MM.1S (cell line): ENCODE measurements around the gene PPP2CA.
A peak's percentile ranks its signal among the peaks of the same experiment; 100 is the strongest.

ENCODE experiments used
- DNase-seq: peaks from one replicate; pipeline ENCODE4 v3.0.0-alpha.2; 2015
- H2AFZ ChIP-seq: fragments of 300-600 bp; sonication (generic); 2 replicates; pipeline ENCODE4 v1.6.0; 2016; ENCODE audit warnings: antibody characterized with exemption, low read length
- H3F3A ChIP-seq: fragments of 300-600 bp; sonication (generic); 2 replicates; pipeline ENCODE4 v1.6.1; 2016; ENCODE audit warnings: mild to moderate bottlenecking, antibody characterized with exemption, low read length, moderate library complexity, mixed read lengths; ENCODE audit not compliant: insufficient read depth
- H3K27ac ChIP-seq: fragments of 300-600 bp; sonication (generic); 2 replicates; pipeline ENCODE4 v1.5.1; 2016; ENCODE audit warnings: mild to moderate bottlenecking, low read length
- H3K27me3 ChIP-seq: fragments of 300-600 bp; sonication (generic); replicated peaks from 2 replicates; pipeline ENCODE4 v1.6.0; 2016; ENCODE audit warnings: low read length; ENCODE audit not compliant: insufficient read depth
- H3K36me3 ChIP-seq: fragments of 300-600 bp; sonication (generic); replicated peaks from 2 replicates; pipeline ENCODE4 v1.6.1; 2016; ENCODE audit warnings: mild to moderate bottlenecking, low read length, mixed read lengths; ENCODE audit not compliant: insufficient read depth
- H3K4me1 ChIP-seq: fragments of 300-600 bp; sonication (generic); 2 replicates; pipeline ENCODE4 v1.6.1; 2016; ENCODE audit warnings: low read length, mixed read lengths
- H3K4me2 ChIP-seq: fragments of 300-600 bp; sonication (generic); 2 replicates; pipeline ENCODE4 v1.6.0; 2016; ENCODE audit warnings: low read depth, low read length
- H3K4me3 ChIP-seq: fragments of 300-600 bp; sonication (generic); 2 replicates; pipeline ENCODE4 v1.5.1; 2016; ENCODE audit warnings: low read length, mixed read lengths
- H3K79me2 ChIP-seq: fragments of 300-600 bp; sonication (generic); 2 replicates; pipeline ENCODE4 v1.6.1; 2016; ENCODE audit warnings: mixed run types, low read length, mixed read lengths
- H3K9ac ChIP-seq: fragments of 300-600 bp; sonication (generic); 2 replicates; pipeline ENCODE4 v1.6.1; 2016; ENCODE audit warnings: low read length, mixed read lengths
- H3K9me2 ChIP-seq: fragments of 300-600 bp; sonication (generic); replicated peaks from 2 replicates; pipeline ENCODE4 v1.6.1; 2016; ENCODE audit warnings: mild to moderate bottlenecking, low read length, mixed read lengths; ENCODE audit not compliant: insufficient read depth
- H3K9me3 ChIP-seq: fragments of 300-600 bp; sonication (generic); replicated peaks from 2 replicates; pipeline ENCODE4 v1.6.1; 2016; ENCODE audit warnings: mild to moderate bottlenecking, low read length, mixed read lengths; ENCODE audit not compliant: insufficient read depth
- H4K20me1 ChIP-seq: fragments of 300-600 bp; sonication (generic); 2 replicates; pipeline ENCODE4 v1.6.1; 2016; ENCODE audit warnings: mild to moderate bottlenecking, low read length, moderate library complexity, mixed read lengths; ENCODE audit not compliant: insufficient read depth
- EZH2 ChIP-seq: fragments of 300-600 bp; sonication (generic); optimal IDR thresholded peaks from 2 replicates; pipeline ENCODE3; 2017; ENCODE audit warnings: low read depth, mild to moderate bottlenecking, antibody characterized with exemption, low read length, mixed read lengths
- EZH2phosphoT487 ChIP-seq: fragments of 300-600 bp; sonication (generic); IDR thresholded peaks from 2 replicates; pipeline ENCODE4 v1.6.1; 2018; ENCODE audit warnings: antibody characterized with exemption, low read length
- TF ChIP-seq, protein P1 (sequence below): fragments of 300-600 bp; sonication (generic); IDR thresholded peaks from 2 replicates; pipeline ENCODE4 v1.5.1; 2016; ENCODE audit warnings: antibody characterized with exemption, low read length, mixed read lengths

The PPP2CA gene

DNA sequence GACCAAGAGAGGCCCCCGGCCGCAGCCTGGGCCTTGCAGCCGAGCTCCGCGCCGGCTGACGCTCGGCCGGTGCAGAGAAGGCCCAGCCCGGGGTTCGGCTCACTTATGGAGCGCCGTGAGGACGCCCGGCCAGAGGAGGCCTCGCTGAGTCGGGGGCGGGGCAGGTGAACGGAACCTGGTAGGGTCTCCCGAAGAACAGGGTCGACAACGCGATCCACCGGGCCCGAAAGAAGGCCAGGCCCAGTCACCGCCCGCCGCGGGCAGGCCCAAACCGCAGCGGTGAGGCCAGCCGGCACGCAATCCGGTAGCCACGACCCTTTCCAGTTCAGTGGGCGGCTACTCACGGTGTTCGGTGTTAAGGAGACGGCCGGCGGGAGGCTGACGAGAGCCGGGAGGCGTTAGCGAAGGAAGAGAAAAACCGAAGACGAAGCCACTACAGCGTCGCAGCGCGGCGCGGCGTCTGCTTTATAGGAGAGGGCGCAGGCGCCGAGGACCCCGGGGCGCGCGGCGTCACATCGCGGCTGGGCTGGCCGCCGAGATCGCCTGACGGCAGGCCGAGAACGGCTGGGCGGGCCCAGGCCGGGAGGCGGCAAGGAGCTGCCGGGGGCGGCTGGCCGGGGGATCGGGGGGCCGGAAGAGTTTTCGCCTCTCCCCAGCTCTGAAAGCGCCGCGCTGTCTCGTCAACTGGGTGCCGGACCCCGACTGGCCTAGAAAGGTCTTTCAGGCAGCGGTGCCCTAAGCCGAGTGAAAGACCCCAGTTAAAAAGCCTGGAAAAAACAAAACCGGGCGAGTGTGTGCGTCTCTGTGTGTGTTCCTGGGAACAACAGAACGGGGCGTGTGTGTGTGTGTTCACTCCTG lies 49.1 kb downstream of the PPP2CA start, which contains the start of gene SKP1:
SKP1 (minus strand) TSS at position 440 of the 858 bp plus-strand sequence. CDS start 2,928 bp downstream, outside the sequence.
- Histone ChIP-seq H3K79me2 (peaks cover 47% of the 10 kb centered on the region), H3F3A (peaks cover 15% of the 10 kb centered on the region), H3K36me3 (0 out of 2 replicates have a peak, but pooled peaks cover 6% of the 10 kb centered on the region), H3K4me3 (peak within 1 kb of the TSS; percentile 72), H4K20me1 (peaks cover 15% of the 10 kb centered on the region), H3K27me3 (no peaks in the 10 kb centered on the region), H3K9me2 (no peaks in the 10 kb centered on the region), H3K9me3 (no peaks in the 10 kb centered on the region), H3K4me1 (peaks cover 9% of the 10 kb centered on the region), H3K4me2 (peak within 1 kb of the TSS; percentile 94), H3K27ac (peak within 1 kb of the TSS; percentile 96), H2AFZ (peak within 1 kb of the TSS; percentile 90), H3K9ac (peak within 1 kb of the TSS; percentile 99)
- TF ChIP-seq, protein P1, sequence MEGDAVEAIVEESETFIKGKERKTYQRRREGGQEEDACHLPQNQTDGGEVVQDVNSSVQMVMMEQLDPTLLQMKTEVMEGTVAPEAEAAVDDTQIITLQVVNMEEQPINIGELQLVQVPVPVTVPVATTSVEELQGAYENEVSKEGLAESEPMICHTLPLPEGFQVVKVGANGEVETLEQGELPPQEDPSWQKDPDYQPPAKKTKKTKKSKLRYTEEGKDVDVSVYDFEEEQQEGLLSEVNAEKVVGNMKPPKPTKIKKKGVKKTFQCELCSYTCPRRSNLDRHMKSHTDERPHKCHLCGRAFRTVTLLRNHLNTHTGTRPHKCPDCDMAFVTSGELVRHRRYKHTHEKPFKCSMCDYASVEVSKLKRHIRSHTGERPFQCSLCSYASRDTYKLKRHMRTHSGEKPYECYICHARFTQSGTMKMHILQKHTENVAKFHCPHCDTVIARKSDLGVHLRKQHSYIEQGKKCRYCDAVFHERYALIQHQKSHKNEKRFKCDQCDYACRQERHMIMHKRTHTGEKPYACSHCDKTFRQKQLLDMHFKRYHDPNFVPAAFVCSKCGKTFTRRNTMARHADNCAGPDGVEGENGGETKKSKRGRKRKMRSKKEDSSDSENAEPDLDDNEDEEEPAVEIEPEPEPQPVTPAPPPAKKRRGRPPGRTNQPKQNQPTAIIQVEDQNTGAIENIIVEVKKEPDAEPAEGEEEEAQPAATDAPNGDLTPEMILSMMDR = peak; percentile 13; the same call in 1 of the 2 replicates
- no peak for TF ChIP-seq EZH2phosphoT487
- DNase-seq = peak; percentile 87

DNA sequence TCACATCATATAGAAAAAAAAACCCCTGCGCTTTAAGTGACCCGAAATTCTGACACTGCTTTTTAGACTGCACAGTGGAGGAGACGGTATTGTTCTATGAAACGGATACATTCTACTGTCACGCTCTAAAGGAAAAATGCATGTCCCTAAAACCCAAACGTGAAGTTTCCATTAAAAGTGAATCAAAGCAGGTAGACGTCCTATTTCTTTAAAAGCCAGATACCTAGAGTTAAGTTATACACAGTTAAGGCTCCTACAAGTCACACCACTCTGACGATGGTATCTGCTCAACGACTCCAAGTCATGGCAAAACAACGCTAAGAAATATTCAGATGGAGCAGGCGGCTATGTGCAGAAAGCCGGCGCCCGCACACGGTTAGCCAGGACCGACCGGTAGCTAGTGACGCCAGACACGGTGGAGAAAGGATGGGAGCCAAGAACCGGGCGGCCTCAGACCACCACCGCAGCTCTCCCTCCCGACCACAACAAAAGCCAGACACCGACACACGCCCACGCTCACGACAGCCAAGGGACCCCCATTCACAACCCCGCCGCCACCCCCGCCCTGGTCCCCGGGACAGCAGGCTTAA lies 49.9 kb downstream of the PPP2CA start:
- Histone ChIP-seq H4K20me1 (peaks cover 15% of the 10 kb centered on the region), H3K9me2 (no peaks in the 10 kb centered on the region), H2AFZ (peak overlapping the region; percentile 90), H3F3A (peaks cover 18% of the 10 kb centered on the region), H3K9me3 (no peaks in the 10 kb centered on the region), H3K4me3 (peak overlapping the region; percentile 72), H3K4me2 (peak overlapping the region; percentile 94), H3K4me1 (peaks cover 9% of the 10 kb centered on the region), H3K27me3 (no peaks in the 10 kb centered on the region), H3K9ac (peak overlapping the region; percentile 99), H3K27ac (peak overlapping the region; percentile 96), H3K36me3 (peaks cover 12% of the 10 kb centered on the region; the same call in 1 of the 2 replicates), H3K79me2 (peaks cover 55% of the 10 kb centered on the region)
- peak; percentile 22 for DNase-seq
- TF ChIP-seq, protein P1 = no peak

DNA sequence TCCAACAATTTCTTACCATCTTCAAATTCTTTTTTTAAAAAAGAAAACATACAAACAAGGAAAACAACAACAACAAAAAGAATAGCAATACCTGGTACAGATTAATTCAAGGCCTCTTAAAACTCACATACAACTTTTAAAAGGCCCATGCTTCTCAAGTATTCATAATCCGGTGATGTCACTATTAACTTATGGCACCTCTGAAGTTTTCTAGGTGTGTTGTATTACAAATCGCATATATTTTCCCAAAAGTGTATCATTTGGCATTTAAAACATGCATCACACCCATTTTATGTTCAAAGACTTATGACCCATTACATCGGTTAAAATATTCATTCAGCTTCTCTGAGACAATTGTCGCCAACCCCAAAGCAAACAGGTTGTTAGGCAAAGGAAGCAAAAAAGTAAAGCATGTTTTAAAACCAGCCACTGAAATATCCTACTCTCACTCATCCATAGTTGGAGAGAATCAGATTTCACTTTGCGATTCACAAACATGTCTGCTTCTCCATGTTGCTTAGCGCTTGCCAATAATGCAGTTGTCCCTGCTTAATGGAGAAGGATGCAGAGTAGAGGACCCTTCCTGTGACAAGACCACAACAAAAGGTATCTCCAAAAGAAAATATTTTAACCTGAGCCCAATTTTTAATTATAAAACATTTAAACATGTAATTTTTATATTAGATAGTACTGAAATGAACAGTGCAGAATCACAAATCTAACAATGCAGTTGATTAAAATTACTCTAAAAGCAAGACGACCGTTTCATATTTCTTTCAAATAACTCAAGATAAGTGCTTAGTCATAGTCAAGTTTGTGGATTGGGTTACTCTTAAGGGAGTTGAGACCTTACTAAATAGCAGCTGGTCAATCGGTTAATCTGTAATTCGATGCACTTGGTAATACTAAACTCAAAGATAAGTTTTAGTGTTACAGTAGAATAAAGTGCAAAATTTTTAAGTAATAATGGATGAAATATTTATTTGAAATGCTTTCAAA lies 50.7 kb downstream of the PPP2CA start:
- H4K20me1 ChIP-seq = peaks cover 15% of the 10 kb centered on the region

More for the DNA sequence above, 50.7 kb downstream of the PPP2CA start:
- peaks cover 18% of the 10 kb centered on the region for H3F3A ChIP-seq
- H3K27ac ChIP-seq = peak overlapping the region; percentile 96; the same call in 1 of the 2 replicates
- no peak overlapping the region for H2AFZ ChIP-seq
- H3K4me2 ChIP-seq = peak overlapping the region; percentile 94
- TF ChIP-seq EZH2phosphoT487 (no peak), EZH2 (no peak)
- TF ChIP-seq, protein P1 = no peak
- H3K4me3 ChIP-seq = peak overlapping the region; percentile 72
- peak overlapping the region; percentile 99 for H3K9ac ChIP-seq
- H3K27me3 ChIP-seq = no peaks in the 10 kb centered on the region
- H3K4me1 ChIP-seq = peaks cover 9% of the 10 kb centered on the region
- no peaks in the 10 kb centered on the region for H3K9me2 ChIP-seq
- peak; percentile 9 for DNase-seq
- no peaks in the 10 kb centered on the region for H3K9me3 ChIP-seq
- peaks cover 18% of the 10 kb centered on the region; the same call in 1 of the 2 replicates for H3K36me3 ChIP-seq
- H3K79me2 ChIP-seq = peaks cover 63% of the 10 kb centered on the region
